Measurements from ENCODE around the gene KRT80.
"Not testable (repeated sequence)": the region's sequence is repeated elsewhere in the genome, so short reads cannot be mapped to it uniquely, and the experiment has no call there.

The KRT80 gene

DNA sequence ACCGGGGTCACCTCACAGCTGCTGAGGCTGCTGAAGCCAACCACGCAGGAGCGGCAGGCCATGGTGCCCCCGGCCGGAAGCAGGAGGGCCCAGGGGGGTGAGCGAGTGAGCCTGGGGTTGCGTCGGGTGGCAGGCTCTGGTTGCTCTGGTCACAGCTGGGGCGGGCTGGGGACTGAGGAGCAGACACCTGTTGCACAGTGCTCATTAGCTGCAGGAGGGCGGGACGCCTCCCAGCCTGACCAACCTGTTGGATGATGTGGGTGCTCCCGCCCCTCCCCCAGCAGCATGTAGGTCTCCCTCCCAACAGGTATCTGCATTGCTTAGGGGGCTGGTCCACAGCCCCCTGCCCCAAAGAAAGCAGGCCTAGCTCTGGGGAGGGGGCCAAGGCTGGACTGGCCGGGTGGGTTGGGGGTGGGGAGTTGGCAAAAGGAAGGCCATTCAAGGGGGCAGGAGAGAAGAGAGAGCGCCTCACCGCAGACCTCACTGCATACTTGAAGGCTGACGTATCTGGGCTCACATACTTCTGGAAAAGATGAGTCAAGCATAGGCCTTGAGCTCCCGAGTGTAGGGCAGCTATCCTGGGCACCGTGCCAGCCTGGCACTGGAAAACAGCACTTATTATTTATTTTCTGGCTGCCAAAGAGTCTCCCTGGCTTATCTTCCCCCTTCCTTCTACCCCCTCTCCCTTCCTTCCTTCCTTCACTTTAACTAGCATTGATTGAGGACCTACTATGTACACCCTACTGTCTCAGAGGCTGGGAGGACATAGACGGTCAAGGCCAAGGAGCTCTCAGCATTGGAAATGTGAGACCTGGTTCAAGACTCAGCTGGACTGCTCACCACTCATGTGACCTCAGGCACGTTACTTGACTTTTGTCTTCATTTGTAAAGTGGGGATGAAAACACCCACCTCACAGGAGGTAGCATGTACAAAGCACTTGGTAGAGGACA is at the start of gene KRT80:
Gene KRT80 (minus strand): TSS at position 174 of the 951 bp plus-strand sequence. CDS start 112 bp downstream, at position 62.
- DNase-seq = no peak

DNA sequence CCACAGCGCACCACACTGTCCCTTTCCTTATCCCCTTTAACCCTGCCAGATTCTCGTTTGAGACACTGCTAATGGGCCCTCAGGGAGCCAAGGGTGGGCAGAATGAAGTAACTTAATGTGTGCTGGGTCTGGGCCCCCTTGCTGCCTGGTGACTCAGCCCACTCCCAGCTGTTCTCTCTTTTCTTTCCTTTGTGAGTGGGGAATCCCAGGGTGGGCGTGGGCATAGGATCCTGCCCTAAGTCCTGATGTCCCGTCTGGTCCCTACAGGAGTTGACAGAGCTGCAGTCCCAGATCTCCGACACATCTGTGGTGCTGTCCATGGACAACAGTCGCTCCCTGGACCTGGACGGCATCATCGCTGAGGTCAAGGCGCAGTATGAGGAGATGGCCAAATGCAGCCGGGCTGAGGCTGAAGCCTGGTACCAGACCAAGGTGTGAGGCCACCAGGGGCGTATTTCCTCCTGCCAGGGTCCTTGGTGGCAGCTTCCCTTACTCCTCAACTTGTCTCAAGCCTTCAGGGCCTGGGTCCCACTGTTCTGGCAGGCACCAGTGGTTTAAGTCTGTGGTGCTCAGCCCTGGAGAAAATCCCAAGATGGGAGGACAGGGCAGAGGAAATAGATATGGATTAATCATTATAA is 49.5 kb upstream of the KRT80 start:
- DNase-seq = no peak

DNA sequence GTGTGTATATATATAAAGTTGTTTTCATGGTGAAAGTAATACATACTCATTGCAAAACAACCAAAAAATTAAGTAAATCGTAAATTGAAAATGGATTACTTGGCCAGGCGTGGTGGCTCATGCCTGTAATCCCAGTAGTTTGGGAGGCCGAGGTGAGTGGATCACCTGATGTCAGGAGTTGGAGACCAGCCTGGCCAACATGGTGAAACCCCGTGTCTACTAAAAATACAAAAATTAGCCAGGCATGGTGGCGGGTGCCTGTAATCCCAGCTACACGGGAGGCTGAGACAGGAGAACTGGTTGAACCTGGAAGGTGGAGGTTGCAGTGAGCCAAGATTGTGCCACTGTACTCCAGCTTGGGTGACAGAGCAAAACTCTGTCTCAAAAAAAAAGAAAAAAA is 48.4 kb upstream of the KRT80 start:
- DNase-seq = not testable (repeated sequence)

DNA sequence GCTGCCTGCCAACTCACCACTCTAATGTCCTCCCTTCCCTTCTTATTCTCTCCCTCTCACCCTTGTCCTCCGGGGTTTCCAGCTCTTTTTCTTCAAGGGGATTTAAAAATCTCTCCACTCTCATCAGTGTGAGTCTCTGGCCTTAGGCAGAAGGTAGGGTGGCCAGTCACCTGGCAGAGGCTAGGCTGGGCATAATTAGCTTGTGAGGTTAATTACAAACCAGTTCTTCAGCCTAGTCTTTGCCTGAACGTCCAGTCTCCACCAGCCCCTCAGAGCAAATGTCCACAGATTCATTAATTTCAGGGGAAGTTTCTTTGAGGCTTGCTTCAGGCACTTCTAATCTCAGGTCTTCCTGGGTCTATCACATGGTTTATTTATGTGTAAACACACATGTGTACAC is 48.0 kb upstream of the KRT80 start:
- no peak for DNase-seq

DNA sequence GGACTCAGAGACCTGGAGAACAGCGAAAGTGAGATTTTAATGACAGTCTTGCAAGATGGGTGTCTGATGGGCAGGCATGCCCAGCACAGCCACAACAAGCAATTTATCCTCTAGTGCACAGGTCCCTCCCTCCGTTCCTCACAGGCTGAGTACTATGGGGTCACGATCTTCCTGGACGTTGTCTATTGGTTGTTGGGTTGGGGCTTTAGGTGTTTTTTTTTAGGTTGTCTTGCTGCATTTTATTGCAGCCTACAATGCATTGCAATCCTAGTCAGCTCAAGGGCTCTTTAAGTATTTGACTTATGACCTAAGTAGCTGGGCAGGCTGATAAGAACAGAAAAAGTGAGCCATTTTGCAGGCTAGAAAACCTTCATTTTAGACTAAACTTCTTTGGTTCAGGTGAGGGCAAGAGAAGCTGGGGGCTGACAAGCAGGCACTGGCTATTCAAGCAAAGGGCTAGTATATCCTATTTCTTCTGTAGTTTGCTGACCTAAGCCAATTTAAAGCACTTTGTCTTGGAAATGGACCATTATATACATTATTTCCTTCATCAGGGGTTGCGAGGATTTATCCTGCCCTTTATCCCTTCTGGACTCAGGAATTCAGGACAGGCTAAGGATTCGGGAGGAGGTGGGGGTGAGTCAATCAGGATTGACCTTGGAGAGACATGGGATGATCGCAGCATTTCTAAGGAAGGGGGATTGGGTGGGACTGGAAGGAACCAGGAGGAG is 47.3 kb upstream of the KRT80 start:
- DNase-seq = no peak

DNA sequence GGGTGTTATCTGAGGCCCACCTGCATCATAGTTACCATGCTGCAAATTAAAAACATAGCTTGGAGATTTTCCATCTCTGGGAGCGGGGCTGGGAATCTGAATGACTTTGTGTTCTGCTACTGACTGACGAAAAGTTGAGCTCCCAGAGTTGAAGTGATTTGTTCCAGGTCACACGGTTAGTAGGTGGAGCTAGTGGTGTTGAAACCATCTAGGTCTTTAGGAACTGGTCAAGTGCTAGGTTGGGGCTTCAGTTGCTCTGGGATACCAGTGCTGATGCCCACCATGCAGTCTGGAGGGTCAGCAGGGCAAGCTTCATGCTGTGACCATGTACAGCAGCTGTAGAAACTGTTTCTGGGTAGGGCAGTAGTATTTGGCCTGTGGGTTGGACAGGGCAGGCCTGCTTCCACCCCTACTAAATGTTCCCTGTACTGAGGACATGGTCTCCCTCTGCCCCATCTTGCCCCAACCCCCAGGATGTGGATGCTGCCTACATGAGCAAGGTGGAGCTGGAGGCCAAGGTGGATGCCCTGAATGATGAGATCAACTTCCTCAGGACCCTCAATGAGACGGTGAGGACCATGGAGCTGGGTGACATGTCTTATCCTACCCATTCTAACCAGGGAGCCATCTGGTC is 46.5 kb upstream of the KRT80 start:
- no peak for DNase-seq

DNA sequence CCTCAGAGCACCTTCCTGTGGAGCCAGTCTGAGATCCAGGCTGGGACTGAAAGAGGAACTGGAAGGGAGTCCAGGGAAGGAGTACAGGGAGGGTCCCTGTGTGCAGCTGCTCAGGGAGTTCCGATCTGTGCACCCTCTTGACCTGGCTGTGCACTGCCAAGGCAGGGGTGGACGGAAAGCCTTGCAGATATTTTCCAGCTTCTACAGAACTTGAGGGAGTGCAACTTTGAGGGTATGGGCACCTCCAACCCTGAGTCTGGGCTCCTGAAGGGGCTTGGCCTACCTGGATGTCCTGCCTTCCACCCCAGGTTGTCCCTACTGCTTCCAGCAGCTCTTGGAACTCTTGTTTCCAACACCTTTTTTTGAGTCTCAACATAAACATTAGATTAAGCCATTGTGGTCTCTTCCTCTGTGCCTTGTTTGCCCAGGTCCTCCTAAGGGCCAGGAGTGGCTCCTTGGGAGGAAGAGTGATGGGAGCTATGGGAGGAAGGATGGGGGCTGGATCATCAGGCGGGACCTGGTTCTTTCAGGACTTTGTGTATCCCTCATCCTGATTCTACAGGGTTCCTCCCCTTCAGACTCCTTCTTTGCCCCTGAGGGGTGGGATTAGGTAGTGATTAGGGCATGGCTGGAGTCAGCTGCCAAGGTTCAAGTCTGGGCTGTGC is 44.7 kb upstream of the KRT80 start:
- no peak for DNase-seq

DNA sequence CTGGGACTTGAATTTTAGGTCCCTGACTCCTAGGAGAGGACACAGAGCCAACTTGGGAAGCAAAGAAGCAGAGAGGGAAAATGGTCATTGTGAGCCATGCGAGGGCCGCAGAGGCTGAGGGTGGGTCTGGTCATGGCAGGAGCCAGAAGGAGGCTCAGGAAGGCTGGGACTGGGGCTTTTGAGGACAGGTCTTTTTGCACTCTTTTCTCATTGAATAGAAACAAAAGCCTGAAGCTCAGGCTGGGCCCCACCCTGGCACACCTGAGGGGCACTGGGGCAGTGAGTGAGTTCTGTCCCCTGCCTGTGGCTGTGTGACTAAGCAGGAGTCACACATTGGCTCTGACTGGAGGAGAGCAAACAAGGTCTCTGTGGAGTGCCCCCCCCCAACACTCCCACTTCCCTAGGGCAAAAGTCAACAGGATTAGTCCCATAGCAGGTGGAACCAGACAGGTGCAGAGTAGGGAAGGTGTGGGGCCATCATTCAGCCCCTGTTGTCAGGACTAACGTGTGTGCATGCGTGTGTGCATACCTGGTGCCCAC is 44.1 kb upstream of the KRT80 start:
- DNase-seq = no peak

DNA sequence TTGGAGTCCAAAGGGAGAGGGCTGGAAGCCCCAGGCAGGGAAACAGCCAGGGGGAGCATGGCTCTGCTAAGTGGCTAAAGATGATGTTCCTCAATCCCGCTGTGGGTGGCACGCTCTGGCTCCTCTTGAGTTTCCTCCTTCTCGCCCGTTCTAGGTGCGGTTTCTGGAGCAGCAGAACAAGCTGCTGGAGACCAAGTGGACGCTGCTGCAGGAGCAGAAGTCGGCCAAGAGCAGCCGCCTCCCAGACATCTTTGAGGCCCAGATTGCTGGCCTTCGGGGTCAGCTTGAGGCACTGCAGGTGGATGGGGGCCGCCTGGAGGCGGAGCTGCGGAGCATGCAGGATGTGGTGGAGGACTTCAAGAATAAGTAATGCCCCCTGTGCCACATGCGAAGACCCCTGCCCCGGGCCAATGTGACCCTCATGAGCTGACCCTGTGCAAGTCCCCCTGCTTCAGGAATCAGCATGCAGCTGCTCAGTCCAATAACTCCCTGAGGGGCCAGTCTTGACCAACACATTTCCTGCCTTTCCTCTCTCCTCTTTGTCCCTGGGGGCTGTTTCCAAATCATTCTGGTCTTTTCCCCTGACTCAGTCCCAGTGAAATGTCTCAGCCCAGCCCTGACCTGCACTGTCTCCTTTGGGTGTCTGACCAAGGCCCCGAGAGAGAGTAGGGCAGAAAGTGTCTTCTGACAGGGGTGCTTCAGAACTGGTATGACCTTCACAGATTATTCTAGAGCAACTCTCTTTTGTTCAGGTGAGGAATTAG is 43.4 kb upstream of the KRT80 start:
- DNase-seq = no peak

DNA sequence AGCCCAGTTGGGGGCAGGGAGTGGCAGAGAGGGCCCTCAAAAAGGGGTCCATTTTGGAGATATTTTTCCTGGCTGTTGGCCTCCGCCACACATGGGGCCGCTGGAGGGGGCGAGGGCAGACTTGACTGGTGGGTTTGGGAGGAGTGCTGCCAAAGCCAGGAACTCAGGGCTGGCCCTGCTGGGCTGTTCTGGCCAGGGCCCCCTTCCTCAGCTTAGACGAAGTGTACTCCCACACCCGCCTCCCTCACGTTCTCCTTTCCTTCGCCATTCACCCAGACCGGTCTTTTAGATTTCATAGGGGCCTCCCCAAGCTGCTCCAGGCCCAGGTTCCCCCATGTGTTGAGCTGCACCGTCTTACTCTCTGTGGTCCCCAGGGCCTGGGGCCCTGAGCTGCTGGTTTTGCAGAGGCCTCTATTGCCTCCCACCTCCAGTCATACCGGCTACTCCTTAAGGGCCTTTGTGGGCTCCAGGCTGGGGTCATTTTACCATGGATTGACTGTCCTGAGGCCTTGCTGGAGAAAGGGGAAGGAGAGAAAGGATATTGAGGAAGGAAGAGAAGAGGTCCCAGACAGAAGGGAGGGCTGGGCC is 42.5 kb upstream of the KRT80 start:
- DNase-seq = no peak

DNA sequence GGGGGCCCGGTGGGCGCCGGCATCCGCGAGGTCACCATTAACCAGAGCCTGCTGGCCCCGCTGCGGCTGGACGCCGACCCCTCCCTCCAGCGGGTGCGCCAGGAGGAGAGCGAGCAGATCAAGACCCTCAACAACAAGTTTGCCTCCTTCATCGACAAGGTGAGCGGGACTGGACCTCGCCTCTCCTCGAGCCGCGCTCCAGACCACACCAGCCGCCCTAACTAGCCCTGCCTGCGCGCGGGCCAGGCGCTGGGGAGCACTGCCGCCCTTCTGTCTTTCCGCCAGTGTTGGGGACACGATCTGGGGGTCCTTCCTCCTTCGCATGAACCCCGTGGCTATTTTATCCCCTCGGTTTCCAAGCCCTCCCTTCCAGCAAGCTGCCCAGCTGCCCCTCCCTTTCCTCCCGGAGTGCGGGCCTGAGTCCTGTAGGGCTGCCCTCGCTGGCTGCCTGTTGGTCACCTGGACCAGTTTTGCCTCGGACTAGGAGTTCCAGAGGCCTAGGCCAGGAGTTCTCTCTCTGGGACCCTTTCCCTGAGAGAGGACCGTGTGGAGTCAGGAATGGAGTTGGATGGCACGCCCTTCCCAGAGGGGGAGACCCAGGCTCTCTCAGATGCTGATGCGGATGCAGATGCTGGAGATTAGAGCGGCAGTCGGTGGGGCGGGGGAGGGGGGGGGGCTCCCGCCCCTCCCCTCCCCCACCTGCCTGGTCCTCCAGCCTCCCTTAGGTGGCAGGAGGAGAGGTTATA is 41.8 kb upstream of the KRT80 start:
- no peak for DNase-seq

DNA sequence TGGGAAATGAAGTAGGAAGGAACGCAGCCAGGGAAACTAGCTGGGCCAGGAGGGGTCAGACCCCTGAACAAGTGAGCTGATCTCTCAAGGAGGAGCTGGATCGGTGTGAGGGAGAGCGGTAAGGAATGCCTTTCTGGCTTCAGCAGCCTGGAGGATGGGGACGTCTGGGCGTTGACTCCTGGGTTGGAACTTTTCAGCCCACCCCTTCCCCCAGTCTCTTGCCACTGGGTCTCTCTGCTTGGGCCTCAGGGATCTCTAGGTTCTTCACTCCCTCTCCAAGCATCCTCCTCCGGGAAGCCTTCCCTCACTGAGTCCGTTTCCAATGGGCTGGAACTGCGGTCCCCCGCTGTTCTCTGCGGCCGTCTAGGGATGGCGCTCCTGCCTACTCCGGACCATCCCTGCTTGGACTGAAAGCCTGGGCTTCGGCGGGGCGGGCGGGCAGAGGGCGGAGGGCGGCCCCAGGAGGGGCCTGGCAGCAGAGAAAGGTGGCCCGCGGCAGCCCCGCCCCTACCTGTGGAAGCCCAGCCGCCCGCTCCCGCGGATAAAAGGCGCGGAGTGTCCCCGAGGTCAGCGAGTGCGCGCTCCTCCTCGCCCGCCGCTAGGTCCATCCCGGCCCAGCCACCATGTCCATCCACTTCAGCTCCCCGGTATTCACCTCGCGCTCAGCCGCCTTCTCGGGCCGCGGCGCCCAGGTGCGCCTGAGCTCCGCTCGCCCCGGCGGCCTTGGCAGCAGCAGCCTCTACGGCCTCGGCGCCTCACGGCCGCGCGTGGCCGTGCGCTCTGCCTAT is 41.1 kb upstream of the KRT80 start, which contains the start of gene KRT7:
Gene KRT7 (plus strand): TSS at position 570 of the 788 bp plus-strand sequence. CDS start 54 bp downstream, at position 624.
- DNase-seq = no peak

DNA sequence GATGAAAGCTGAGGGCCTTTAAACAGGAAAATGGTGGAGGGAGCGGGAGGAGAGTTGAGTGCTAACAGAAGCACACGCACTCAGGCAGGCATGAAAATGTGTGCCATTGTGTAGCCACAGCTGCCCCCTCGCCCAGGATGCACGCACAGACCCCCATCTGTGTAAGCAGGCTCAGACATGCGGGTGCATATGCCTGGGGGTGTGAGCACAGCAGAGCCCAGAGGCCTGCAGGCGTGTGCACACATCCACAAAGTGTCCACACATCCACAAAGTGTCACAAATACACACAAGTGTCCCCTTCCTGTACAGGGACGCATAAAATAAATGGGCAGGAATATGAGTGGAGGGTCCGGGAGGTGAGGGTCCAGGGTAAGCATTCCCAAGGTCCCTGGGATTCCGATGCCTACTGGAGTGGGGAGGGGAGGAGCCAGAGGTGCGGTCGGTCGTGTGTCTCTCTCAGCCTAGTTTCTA is 40.4 kb upstream of the KRT80 start:
- DNase-seq = no peak

DNA sequence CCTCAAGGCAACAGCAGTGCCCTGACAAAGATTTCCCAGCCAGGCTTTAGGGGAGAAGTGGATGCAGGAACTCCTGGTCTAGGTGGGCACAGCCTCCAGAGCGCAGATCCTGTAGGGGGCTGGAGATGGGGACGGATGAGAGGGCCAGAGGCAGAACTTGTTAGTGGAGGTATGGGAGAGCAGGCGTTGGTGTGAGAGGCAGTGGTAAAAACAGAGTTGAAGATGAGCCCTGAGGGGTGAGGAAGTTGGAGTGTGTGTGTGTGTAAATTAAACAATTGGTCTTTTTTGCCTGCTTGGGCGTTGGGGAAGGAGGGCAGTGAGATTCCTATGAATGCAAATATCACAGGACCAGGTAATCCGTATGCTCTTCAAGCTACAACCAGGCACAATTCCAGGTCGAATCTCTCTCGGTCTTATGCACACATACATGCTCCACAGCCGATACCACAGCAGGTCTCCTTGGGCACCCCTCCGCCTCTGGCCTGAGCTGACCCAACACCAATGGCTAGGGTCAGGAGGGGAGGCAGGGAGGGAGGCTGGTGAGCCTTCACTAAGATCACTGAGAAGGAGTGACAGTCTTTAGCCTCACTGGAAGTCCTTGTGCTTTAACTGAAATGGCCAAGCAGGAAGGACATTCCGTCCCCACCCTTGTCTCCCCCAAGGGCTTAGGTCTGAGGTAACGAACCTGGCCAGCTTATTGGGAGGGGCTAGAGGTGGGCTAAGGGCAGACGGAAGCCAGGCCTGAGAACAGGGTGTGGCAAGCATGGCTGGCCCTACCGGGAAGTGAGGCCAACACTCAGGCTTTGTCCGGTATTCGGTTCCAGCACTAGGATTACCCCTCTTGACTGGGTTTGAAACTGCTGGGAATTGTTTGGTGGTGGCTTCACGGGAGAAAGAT is 39.7 kb upstream of the KRT80 start:
- no peak for DNase-seq

DNA sequence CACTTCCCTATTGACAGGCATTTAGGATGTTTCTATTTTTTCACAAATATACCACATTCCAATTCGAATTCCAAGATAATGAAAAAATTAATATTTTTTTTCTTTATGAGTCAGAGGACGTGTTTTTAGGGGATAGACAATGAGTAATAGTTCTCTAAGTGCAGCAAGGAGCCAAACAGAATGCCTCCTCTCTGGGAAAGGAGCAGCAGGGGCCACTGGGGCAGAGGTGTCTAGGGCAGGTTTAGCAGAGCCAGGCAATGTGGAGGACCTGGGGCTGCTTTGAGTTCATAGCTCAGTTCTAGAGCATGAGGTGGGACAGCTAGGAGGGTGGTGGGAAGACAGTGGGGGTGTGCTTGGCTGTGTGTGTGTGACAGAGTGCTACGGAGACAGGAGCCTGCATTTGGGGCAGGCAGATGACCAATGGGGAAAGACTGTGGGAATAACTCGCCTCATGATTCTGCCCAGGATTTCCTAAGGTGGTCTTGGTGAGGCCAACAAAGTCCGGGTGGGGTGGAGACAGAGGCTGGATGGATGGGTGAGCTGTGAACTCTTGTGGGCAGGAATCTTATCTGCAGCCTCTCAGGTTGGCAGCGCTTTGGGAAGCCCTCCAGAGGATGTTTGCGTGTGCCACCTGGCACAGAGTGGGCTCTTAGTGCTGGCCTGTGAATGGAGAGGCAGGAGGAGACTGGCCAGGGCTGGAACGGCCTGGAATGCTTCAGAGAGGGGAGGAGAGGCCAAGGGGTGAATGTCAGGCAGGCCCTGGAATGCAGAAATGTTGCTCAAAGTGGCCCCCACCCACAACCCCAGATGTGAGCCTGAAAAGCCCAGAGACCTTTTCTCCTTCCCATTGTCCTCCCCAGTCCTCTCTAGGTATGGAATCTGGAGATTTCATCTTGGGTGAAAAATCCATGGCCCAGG is 38.8 kb upstream of the KRT80 start:
- no peak for DNase-seq

DNA sequence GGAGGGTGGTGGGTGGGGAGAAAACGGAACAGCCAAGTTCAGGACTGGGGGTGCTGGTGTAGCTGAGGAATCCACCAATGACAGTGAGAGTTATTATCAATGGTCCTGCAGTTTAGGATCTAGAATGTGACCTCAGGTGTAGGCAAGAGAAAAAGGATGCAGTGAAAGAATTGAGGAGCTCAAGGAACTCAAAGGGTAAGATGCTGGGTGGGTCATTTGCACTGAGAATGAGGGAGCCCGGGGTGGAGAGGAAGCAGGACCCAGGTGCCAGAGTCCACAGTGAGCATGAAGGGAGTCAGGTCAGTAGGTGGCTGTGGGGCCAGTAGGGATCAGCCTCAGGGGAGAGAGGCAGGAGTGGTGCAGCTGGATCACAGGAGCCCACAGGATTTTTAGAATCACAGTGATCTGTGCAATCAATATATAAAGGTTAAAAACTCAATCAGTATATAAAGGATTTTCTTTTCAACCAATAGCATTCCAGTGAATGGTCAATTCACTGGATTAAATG is 38.1 kb upstream of the KRT80 start:
- no peak for DNase-seq

DNA sequence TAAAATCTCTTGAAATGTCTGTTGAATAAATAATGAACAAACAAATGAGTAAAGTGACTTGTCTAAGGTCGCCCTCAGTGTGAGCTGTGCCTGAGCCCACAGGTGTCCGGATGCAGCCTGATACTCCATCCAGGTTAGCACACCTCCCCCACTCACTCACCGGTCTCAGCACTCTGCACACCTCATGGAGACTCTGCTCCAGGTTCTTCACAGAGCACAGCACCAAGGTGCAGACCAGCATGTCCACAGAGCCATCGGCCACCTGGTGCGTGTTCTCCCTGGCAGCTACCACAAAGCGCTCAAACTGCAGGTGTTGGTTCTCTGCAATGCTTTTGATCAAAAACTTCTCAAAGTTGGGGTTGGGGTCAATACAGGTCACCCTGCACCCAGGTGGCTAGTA is 37.1 kb upstream of the KRT80 start:
- no peak for DNase-seq
